GM12878 (cell line): Measurements from ENCODE around the gene OXA1L. TPM values are rescaled to one million over a fixed set of nuclear protein-coding genes. Genes with fewer than 3 reads are reported as not detected.

Experiments
- ATAC-seq: fragments of 200-7000 bp; cut with Tn5 transposase; 3 replicates; pipeline ENCODE4 v1.9.1; 2020; ENCODE audit warnings: mild to moderate bottlenecking, moderate library complexity
- BruUV-seq: library from RNA; stranded (reverse); fragments of 400-500 nt; replicated peaks from 2 replicates; lab custom pipeline; 2021; lab: Mats Ljungman, UMichigan
- CTCF ChIA-PET: fragments of 300-600 bp; sonication (Branson Sonifier 250); formaldehyde crosslinking; extraction: SDS; loops from one replicate; lab custom pipeline; 2021; ENCODE audit warnings: inconsistent platforms; lab: Yijun Ruan, JAX
- POLR2A ChIA-PET: fragments of 350-600 bp; formaldehyde crosslinking; extraction: SDS; loops from one replicate; lab custom pipeline; 2021; ENCODE audit warnings: inconsistent platforms; lab: Charles Lee
- RAD21 ChIA-PET: fragments of 300-600 bp; sonication (Branson Sonifier 250); formaldehyde crosslinking; loops from one replicate; lab custom pipeline; 2023; ENCODE audit warnings: antibody characterized with exemption; ENCODE audit not compliant: unreplicated experiment; lab: Charles Lee
- SMC1A ChIA-PET: fragments of 300-600 bp; sonication (Branson Sonifier 250); formaldehyde crosslinking; loops from one replicate; lab custom pipeline; 2023; ENCODE audit not compliant: unreplicated experiment, uncharacterized antibody; lab: Charles Lee
- DNase-seq: peaks from one replicate; pipeline ENCODE4 v3.0.0-alpha.2; 2011; ENCODE audit warnings: low read depth, low spot score
- FAIRE-seq: peaks from 3 replicates; lab custom pipeline; 2011; peaks lifted over from hg19 to GRCh38; lab: Jason Lieb, UNC
- H2AFZ ChIP-seq: 2 replicates; pipeline ENCODE4 v1.6.0; 2011; ENCODE audit warnings: low read depth, low read length, control low read depth; ENCODE audit not compliant: control insufficient read depth
- H3K27ac ChIP-seq: 2 replicates; pipeline ENCODE4 v1.5.1; 2011; ENCODE audit warnings: control low read depth; ENCODE audit not compliant: control insufficient read depth, insufficient read depth
- H3K27me3 ChIP-seq, 2 experiments: replicated peaks in 1 of 2; 2 replicates each; pipeline versions ENCODE4 v1.6.0 to v1.6.1; 2011; ENCODE audit warnings: low read length in 1 of 2; ENCODE audit not compliant: control insufficient read depth in 2 of 2, insufficient read depth in 2 of 2
- H3K36me3 ChIP-seq, 2 experiments: 2 replicates each; pipeline ENCODE4 v1.5.1; 2011; ENCODE audit warnings: low read length in 1 of 2; ENCODE audit not compliant: control insufficient read depth in 2 of 2, insufficient read depth in 2 of 2
- H3K4me1 ChIP-seq: 2 replicates; pipeline ENCODE4 v1.6.1; 2011; ENCODE audit warnings: mild to moderate bottlenecking, low read length, moderate library complexity, mixed read lengths; ENCODE audit not compliant: control insufficient read depth, insufficient read depth
- H3K4me2 ChIP-seq: 2 replicates; pipeline ENCODE4 v1.6.0; 2011; ENCODE audit warnings: control low read depth; ENCODE audit not compliant: control insufficient read depth, insufficient read depth
- H3K4me3 ChIP-seq: fragments of 200-600 bp; sonication (generic); 2 replicates; pipeline ENCODE4 v1.5.1; 2016
- H3K79me2 ChIP-seq: 2 replicates; pipeline ENCODE4 v1.6.0; 2011; ENCODE audit warnings: low read length; ENCODE audit not compliant: control insufficient read depth, insufficient read depth
- H3K9ac ChIP-seq: 2 replicates; pipeline ENCODE4 v1.8.0; 2011; ENCODE audit warnings: low read length, control low read depth, mixed read lengths; ENCODE audit not compliant: control insufficient read depth, insufficient read depth
- H3K9me3 ChIP-seq: replicated peaks from 3 replicates; pipeline ENCODE4 v1.5.1; 2011; ENCODE audit warnings: mild to moderate bottlenecking, low read length; ENCODE audit not compliant: control insufficient read depth, insufficient read depth
- H4K20me1 ChIP-seq: 2 replicates; pipeline ENCODE4 v1.6.0; 2011; ENCODE audit not compliant: control insufficient read depth, insufficient read depth
- ETV6 ChIP-seq, 2 experiments: fragments of 450-650 bp in 1 of 2; IDR thresholded peaks in 1 of 2; conservative IDR thresholded peaks in 1 of 2; 2 replicates each; pipeline ENCODE4 v1.6.1; 2014; ENCODE audit warnings: antibody characterized with exemption in 1 of 2, borderline replicate concordance in 1 of 2, low read depth in 1 of 2, mild to moderate bottlenecking in 1 of 2, moderate library complexity in 1 of 2
- HDGF ChIP-seq: fragments of 450-650 bp; IDR thresholded peaks from 2 replicates; pipeline ENCODE4 v1.6.1; 2016; ENCODE audit warnings: antibody characterized with exemption
- JUNB ChIP-seq: IDR thresholded peaks from 2 replicates; pipeline ENCODE4 v1.6.1; 2016; ENCODE audit warnings: antibody characterized with exemption, mild to moderate bottlenecking
- NFIC ChIP-seq: IDR thresholded peaks from 2 replicates; pipeline ENCODE4 v1.6.1; 2012; ENCODE audit warnings: low read depth, mild to moderate bottlenecking, inconsistent platforms, low read length, moderate library complexity
- RELA ChIP-seq: fragments of 450-650 bp; IDR thresholded peaks from 2 replicates; pipeline ENCODE4 v1.8.0; 2014; ENCODE audit warnings: borderline replicate concordance; ENCODE audit not compliant: partially characterized antibody
- RUNX3 ChIP-seq: IDR thresholded peaks from 2 replicates; pipeline ENCODE4 v1.6.1; 2012; ENCODE audit warnings: low read length, inconsistent platforms
- WGBS: methylation state at CpG from one replicate; pipeline ENCODE4 v1.1.6; 2016; ENCODE audit warnings: low lambda C conversion rate; ENCODE audit not compliant: insufficient replicate concordance, insufficient coverage; ENCODE audit errors: missing lambda C conversion rate; 5-methylcytosine and 5-hydroxymethylcytosine counted together
- in situ Hi-C: fragments of 300-500 bp; cut with MboI; formaldehyde crosslinking; loops from 9 replicates; pipeline ENCODE4 v1.14.3; 2018; ENCODE audit warnings: mixed read lengths
- intact Hi-C: fragments of 100-400 bp; cut with micrococcal nuclease; formaldehyde crosslinking; loops from one replicate; pipeline ENCODE4 v1.14.2; 2022; ENCODE audit not compliant: unreplicated experiment
- polyA plus RNA-seq, 11 experiments: library from polyadenylated mRNA; depleted of rRNA in 4 of 11; unstranded in 6 of 11; stranded (reverse) in 5 of 11; fragments of >200 nt; fragmentation: Nextera tagmentation in 4 of 11; fragmentation: Illumina TruSeq in 1 of 11; extraction: Ambion mirVana in 4 of 11; extraction: Trizol in 1 of 11; gene quantifications; 1 replicate in 1 of 11; 2 replicates in 10 of 11; pipeline versions ENCODE4 v1.2.1 to v1.2.3, GENCODE V29; 2011 to 2016; ENCODE audit warnings: inconsistent platforms in 2 of 11, missing spikeins in 2 of 11, low read depth in 1 of 11
- total RNA-seq, 4 experiments: library from RNA; depleted of rRNA in 3 of 4; stranded (reverse); fragments of >200 nt in 3 of 4; fragmentation: Illumina TruSeq in 1 of 4; extraction: Trizol in 1 of 4; gene quantifications; 2 replicates each; pipeline versions ENCODE4 v1.2.1 to v1.2.3, GENCODE V29; 2013 to 2021
- TF ChIP-seq, protein P1 (sequence below): fragments of 450-650 bp; IDR thresholded peaks from 2 replicates; pipeline ENCODE4 v1.6.1; 2016; ENCODE audit warnings: mild to moderate bottlenecking, moderate library complexity, borderline replicate concordance

Gene OXA1L
- total and polyA plus RNA-seq, 10 of the 15 experiments (the other 5 are each of a cell fraction or from before 2014, with no cell fraction given) = 105 to 289 (median 146) TPM

DNA sequence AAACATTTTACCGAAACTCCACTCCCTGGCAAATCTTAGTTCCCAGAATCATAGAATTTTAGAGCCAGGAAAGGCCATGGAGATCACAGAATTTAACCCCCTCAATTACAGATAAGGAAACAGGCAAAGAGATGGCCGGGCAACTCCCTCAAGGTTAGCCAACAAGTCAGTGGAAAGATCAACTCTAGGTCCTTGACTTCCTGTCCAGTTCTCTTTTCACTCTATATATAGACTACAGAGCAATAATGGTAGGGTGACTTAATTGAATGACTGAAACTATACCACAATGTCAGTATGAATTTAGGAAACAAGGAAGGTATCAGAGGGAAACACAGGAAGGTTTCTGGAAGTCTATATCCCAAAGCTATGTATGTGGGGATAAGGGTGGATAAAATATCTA is 11.6 kb downstream of the OXA1L start:
- in situ Hi-C loops (loop anchor here (5.0 kb wide), 2 partner anchors 69 to 206 kb away; no protein-coding TSS in a partner anchor), intact Hi-C loops (loop anchor here (5.0 kb wide), 1 partner anchor 124 kb away; no protein-coding TSS in a partner anchor)
- no peaks in the 10 kb centered on the region for H3K9me3 ChIP-seq
- H3K4me2 ChIP-seq = no peak overlapping the region
- no peaks in the 10 kb centered on the region for H4K20me1 ChIP-seq
- ChIA-PET POLR2A (interaction anchor here (1.5 kb wide), 2 partner anchors 36 to 54 kb away, joined by 3 to 6 read pairs; no protein-coding TSS in a partner anchor), SMC1A (interaction anchor here (0.8 to 7.2 kb wide), 14 partner anchors 13 to 211 kb away, joined by 3 to 84 read pairs (median 4); partner anchors contain the start of gene SLC7A7), RAD21 (interaction anchor here (1.0 to 7.2 kb wide), 7 partner anchors 13 to 179 kb away, joined by 3 to 51 read pairs (median 3); partner anchors contain the start of gene ABHD4), CTCF (interaction anchor here (0.6 to 8.1 kb wide), 20 partner anchors 11 to 207 kb away, joined by 3 to 92 read pairs (median 5); partner anchors contain the start of genes OXA1L and SLC7A7)
- no peak overlapping the region for H2AFZ ChIP-seq
- no peak overlapping the region for H3K9ac ChIP-seq
- no TSS peak for BruUV-seq
- ATAC-seq = peak; percentile 56
- peaks cover 19 to 20% of the 10 kb centered on the region in 2 experiments for H3K36me3 ChIP-seq
- peaks cover 13% of the 10 kb centered on the region for H3K4me1 ChIP-seq
- H3K4me3 ChIP-seq = no peak overlapping the region
- FAIRE-seq = no peak
- H3K79me2 ChIP-seq = no peaks in the 10 kb centered on the region; the same call in 1 of the 2 replicates
- no peak for DNase-seq
- WGBS = 46% methylated on average over 2 of the region's 2 CpGs
- no peaks in the 10 kb centered on the region for H3K27me3 ChIP-seq
- peak overlapping the region; percentile 46 for H3K27ac ChIP-seq
- peak; percentile 10; the same call in 1 of the 2 replicates for TF ChIP-seq RUNX3
- 0 out of 2 replicates have a peak, but pooled peaks have one; percentile 31 for TF ChIP-seq NFIC
- TF ChIP-seq ETV6 (conservative IDR thresholded peaks at IDR 0.05 in 1 of 2, IDR thresholded peaks at IDR 0.05 in 1 of 2; ENCODE audit: borderline replicate concordance in 1 of 2, low read depth in 1 of 2) = 0 out of 4 replicates have a peak, but pooled peaks of 1 of the 2 experiments have one; percentile 14
- no peak for TF ChIP-seq HDGF
- no peak for TF ChIP-seq RELA
- TF ChIP-seq JUNB = peak; percentile 30; the same call in 1 of the 2 replicates
- TF ChIP-seq, protein P1, sequence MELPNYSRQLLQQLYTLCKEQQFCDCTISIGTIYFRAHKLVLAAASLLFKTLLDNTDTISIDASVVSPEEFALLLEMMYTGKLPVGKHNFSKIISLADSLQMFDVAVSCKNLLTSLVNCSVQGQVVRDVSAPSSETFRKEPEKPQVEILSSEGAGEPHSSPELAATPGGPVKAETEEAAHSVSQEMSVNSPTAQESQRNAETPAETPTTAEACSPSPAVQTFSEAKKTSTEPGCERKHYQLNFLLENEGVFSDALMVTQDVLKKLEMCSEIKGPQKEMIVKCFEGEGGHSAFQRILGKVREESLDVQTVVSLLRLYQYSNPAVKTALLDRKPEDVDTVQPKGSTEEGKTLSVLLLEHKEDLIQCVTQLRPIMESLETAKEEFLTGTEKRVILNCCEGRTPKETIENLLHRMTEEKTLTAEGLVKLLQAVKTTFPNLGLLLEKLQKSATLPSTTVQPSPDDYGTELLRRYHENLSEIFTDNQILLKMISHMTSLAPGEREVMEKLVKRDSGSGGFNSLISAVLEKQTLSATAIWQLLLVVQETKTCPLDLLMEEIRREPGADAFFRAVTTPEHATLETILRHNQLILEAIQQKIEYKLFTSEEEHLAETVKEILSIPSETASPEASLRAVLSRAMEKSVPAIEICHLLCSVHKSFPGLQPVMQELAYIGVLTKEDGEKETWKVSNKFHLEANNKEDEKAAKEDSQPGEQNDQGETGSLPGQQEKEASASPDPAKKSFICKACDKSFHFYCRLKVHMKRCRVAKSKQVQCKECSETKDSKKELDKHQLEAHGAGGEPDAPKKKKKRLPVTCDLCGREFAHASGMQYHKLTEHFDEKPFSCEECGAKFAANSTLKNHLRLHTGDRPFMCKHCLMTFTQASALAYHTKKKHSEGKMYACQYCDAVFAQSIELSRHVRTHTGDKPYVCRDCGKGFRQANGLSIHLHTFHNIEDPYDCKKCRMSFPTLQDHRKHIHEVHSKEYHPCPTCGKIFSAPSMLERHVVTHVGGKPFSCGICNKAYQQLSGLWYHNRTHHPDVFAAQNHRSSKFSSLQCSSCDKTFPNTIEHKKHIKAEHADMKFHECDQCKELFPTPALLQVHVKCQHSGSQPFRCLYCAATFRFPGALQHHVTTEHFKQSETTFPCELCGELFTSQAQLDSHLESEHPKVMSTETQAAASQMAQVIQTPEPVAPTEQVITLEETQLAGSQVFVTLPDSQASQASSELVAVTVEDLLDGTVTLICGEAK = no peak
